Brain pericyte (primary cell): ENCODE results near the gene JAG1.

Source experiments
- DNase-seq: peaks from one replicate; pipeline ENCODE4 v3.0.0-alpha.2; 2012; ENCODE audit warnings: low read depth, low spot score

The JAG1 gene

GRCh38 chr20:10668677-10669368, 5.0 kb downstream of the JAG1 start:
- no peak for DNase-seq

GRCh38 chr20:10667560-10668167, 6.1 kb downstream of the JAG1 start:
- DNase-seq, result no peak

GRCh38 chr20:10667077-10667401, 6.8 kb downstream of the JAG1 start:
- DNase-seq, result no peak

- DNase-seq, result no peak
Observed at GRCh38 chr20:10666221-10667076, 7.3 kb downstream of the JAG1 start.

GRCh38 chr20:10665791-10666190, 8.0 kb downstream of the JAG1 start:
- DNase-seq, result no peak

GRCh38 chr20:10665027-10665561, 8.7 kb downstream of the JAG1 start:
- DNase-seq, result no peak

- no peak for DNase-seq
Observed at GRCh38 chr20:10663756-10664155, 10.0 kb downstream of the JAG1 start.

GRCh38 chr20:10662661-10663458, 10.9 kb downstream of the JAG1 start:
- DNase-seq, result no peak

GRCh38 chr20:10662151-10662550, 11.6 kb downstream of the JAG1 start:
- no peak for DNase-seq

- no peak for DNase-seq
Observed at GRCh38 chr20:10661261-10661660, 12.5 kb downstream of the JAG1 start.

GRCh38 chr20:10660661-10661060, 13.1 kb downstream of the JAG1 start:
- no peak for DNase-seq

- DNase-seq, result no peak
Observed at GRCh38 chr20:10659651-10660601, 13.9 kb downstream of the JAG1 start.

GRCh38 chr20:10658876-10659632, 14.7 kb downstream of the JAG1 start:
- no peak for DNase-seq

- DNase-seq, result no peak
Observed at GRCh38 chr20:10658051-10658823, 15.6 kb downstream of the JAG1 start.

GRCh38 chr20:10657453-10657852, 16.3 kb downstream of the JAG1 start:
- no peak for DNase-seq

GRCh38 chr20:10655720-10656669, 17.8 kb downstream of the JAG1 start:
- no peak for DNase-seq

GRCh38 chr20:10654630-10655029, 19.2 kb downstream of the JAG1 start:
- DNase-seq, result no peak

- DNase-seq, result no peak
Observed at GRCh38 chr20:10654250-10654610, 19.6 kb downstream of the JAG1 start.
